Activated T-cell treated with anti-CD3 and anti-CD28 coated beads, Interleukin-2, amount 50 U/mL, for 1 hour (primary cell): Measurements from ENCODE around the gene IDH2.
"Not testable (repeated sequence)": the region's sequence is repeated elsewhere in the genome, so short reads cannot be mapped to it uniquely, and the experiment has no call there.

ENCODE experiments used
- DNase-seq: peaks from one replicate; pipeline ENCODE4 v3.0.0-alpha.2; 2020

IDH2 gene

DNA sequence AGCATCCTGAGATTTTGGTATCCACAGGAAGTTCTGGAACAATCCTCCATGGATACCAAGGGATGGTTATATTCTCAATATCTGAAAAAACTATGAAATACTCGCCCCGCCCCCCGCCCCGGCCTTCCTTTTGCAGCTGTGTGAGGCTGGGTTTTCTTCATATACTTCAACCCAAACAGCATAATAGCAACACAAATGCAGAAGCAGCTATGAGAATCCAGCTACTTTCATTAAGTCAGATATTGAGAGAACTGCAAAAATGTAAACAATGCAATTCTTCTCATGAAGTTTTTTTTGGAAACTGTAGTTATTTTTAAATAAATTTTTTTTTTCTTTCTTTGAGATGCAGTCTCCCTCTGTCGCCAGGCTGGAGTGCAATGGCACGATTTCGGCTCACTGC is 10.9 kb upstream of the IDH2 start:
- no peak for DNase-seq

GRCh38 chr15:90109163-90109751 is 7.0 kb upstream of the IDH2 start:
- DNase-seq, result not testable (repeated sequence)

GRCh38 chr15:90108038-90108437 is 5.8 kb upstream of the IDH2 start:
- not testable (repeated sequence) for DNase-seq

- no peak for DNase-seq
Observed at GRCh38 chr15:90106522-90107117, 4.4 kb upstream of the IDH2 start.

DNA sequence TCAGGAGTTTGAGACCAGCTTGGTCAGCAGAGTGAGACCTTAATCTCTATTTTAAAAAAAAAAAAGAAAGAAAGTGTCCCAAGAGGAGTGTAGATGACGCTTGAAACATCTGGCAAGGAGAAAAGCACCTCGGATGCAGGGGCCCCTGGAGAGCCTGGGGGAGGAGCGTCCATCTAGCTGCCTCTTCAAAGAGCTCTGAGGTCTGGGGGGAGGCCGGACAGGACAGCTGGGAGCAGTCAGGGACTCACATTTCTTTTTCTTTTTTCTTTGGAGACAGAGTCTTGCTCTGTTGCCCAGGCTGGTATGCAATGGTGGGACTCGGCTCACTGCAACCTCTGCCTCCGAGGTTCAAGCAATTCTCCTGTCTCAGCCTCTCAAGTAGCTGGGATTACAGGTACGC is 3.3 kb upstream of the IDH2 start:
- no peak for DNase-seq

DNA sequence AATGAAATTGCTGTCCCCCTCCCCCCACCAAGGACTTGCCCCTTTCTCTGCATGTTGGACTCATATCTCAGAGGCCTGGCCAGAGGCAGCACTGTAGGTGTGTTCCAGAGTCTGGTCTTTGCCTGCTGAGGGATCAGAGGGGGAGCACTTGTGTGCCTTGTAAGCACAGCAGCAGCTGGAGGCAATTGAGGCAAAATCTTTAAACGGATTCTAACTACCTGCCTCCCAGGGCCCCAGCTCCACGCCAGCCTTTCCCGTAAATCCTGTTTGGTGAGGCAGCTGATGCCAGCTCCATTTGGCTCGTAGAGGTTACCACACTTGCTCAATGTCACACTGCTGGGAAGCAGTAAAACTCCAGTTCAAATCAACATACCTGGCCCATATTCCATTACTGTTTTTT is 2.3 kb upstream of the IDH2 start:
- no peak for DNase-seq

DNA sequence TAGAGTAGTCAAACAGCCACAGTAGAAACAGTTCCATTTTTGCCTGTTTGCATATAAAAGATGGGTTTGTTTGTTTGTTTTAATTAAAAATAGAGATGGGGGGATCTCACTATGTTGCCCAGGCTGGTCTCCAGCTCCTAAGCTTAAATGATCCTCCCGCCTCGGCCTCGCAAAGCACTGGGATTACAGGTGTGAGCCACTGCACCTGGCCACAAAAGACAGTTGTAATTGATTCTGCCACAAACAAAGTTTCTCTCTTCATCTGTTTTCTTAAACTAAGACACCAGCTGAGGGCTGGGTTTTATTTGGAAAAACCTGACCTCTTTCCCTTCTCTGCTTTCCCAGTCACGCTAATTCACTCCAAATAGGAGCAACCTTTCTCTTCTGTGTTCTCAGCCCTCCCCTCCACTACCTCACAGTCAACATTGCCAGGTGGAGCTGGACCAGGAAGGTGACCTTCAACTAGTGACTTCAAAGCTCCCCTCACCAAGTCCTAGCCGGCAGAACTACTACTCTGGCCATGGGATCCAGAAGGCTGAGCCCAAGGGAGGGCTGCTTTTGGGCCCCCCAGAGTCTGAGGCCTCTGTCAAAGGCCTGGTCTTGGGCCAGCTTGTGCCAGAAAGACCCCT is 1.5 kb upstream of the IDH2 start:
- DNase-seq, result no peak

DNA sequence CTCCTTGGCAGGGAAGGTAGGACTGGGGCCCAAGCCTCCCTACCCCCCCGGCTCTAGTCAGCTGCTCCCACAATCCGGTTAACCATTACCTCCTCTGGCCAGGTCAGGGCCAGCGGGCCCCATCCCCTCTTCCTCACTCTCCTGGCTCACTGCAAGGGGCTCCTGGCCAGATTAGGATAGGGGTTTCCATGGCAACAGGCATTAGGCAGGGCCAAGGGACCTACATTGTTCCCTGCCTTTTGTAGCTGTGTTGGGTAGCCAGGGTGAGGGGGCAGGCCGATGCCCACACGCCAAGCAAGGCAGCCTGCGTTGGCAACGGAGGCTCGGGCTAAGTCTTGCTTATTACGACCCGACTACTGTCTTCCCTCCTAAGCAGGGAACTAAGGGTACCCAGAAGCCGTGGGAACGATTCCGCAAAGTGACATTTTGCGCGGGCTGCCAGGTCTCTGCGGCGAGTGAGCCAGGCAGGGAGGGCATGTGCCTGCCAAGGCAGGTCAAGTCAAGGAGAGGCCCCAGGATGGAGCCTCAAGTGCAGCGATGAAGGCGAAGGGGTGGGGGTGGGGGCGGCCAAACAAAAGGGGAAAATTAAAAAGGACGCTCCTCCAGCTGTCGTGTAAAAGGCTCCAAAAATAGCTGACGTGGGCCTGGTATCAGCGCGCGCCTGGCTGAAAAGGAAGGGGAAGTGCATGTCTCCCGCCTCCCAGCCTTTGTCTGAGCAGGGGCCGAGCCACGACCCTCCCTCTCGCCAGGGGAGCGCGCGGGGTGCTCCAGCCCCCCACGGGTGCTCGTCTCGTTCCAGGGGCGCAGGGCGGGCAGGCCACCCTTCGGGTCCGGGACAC is 919 bp downstream of the IDH2 start:
- DNase-seq, result peak; percentile 52

DNA sequence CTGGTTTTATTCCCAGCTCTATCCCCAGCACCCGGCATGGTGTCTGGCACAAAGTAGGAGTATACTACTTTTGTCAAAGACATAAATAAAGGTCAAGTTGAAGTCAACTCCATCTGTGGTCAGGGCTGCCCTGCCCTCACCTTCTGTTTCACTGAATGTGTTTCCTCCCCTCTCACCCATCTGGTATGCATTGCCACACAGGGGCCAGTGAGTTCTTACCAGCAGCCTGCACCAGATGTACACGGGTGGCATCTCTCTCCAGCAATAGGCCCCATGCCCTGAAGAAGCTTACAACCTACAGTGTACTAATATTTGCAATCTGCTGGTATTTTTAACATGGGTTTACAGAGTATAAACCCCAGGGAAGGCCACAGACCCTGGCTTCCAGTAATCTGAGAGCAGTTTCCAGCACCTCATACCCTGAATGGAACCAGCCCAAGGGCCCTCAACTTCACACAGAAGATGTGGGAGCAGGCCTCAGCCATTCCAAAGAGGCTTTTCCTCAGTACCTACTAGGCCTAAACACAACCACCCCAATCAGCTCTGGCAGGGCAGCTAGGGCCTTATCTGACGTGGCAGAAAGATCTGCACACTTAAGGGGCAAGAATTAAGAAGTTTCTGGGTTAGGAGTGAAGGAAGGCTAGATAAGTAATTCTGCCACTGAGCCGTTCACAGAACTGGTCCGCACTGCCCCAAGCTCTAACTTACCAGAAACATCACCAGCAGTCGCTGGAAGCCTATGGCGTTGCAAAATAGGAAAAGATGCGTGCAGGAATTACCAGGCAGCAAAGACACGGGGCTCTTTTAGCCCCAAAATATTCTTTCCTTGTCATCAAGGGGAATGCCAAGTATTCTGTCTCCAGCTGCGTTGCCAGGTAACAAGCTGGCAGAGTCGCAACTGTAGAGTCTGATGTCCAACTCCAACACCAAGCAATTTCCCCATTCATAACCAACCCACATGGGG is 2.1 kb downstream of the IDH2 start:
- DNase-seq, result no peak

- peak; percentile 38 for DNase-seq
Observed at GRCh38 chr15:90099072-90099867, 3.0 kb downstream of the IDH2 start.

DNA sequence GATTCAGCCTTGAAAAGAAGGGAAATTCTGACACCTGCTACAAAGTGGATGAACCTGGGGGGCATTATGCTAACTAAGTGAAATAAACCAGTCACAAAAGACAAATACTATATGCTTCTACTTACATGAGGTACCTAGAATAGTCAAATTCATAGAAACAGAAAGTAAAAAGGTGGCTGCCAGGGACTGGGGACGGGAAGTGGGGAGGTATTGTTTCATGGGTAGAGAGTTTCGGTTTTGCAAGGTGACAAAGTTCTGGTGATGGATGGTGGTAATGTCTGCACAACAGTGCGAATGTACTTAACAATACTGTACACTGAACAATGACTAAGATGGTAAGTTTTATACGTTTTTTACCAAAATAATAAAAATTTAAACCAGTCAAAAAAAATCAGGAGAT is 4.8 kb downstream of the IDH2 start:
- DNase-seq, result peak; percentile 45

DNA sequence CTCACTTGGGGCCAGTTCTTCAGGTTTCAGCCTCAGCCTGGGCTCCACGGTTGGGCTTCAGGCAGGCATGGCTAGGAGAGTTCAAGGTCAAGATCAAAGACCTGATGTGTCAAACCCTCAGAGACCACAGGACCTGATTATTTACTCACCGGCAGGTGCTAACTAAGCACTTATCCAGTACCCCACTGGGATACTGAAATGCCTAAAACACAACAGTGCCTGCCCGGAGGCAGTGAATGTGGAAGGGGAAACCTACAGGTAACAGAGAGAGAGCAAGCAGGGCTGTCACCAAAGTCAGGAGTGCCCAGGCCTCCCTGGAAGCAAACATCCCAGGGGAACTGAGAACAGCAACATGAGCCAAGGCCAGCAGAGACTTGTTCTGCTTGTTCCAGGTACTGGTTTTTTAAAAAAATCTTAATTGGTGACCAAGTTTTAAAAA is 6.7 kb downstream of the IDH2 start:
- DNase-seq, result no peak

- no peak for DNase-seq
Observed at GRCh38 chr15:90091156-90091931, 10.9 kb downstream of the IDH2 start.

GRCh38 chr15:90090226-90090848 is 11.9 kb downstream of the IDH2 start:
- no peak for DNase-seq

DNA sequence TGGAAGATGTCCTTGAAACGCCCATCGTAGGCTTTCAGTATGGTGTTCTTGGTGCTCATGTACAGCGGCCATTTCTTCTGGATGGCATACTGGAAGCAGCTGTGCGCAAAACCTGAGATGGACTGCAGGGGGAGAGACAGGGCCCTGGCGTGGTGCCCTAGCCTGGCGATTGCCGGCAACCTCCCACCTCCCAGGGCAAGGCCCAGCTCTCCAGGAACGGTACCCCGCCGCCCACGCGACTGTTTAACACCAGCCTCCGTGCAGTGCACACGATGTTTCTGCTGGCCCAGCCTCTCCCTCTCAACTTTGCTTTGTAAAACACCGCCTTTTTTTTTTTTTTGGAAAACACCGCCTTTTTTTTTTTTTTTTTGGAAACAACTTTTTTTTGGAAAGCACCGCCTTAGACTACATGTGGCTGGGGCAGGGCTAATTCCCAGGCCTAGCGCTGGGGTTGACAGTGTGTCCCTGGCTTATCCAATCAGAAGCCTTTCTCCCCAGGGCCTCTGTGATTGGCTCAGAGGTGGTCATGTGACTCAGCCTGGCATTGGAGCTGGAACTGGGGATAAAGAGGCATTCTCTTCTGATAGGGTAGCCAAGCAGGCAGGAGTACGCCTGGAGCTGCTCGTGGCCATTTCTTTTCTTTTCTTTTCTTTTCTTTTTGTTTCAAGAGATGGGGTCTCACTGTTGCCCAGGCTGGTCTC is 14.7 kb downstream of the IDH2 start:
- DNase-seq, result no peak

DNA sequence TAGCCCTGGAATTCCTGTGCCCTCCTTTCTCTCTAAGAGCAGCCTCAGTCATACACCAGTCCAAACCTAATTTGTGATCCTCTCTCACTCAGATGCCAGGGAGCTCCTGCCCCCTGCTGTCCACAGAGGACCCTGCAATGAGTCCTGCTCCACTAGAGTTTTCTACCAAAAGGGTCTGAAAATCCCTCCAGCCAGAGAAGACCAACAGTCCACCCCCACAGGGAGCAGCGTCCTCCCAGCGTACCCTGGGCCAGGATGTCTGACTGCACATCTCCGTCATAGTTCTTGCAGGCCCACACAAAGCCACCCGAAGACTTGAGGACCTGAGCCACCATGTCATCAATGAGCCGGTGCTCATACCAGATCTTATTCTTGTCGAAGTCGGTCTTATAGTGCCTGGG is 15.4 kb downstream of the IDH2 start:
- peak; percentile 64 for DNase-seq

GRCh38 chr15:90085565-90085964 is 16.7 kb downstream of the IDH2 start:
- no peak for DNase-seq

- DNase-seq, result no peak
Observed at GRCh38 chr15:90084876-90085423, 17.3 kb downstream of the IDH2 start.

GRCh38 chr15:90083954-90084607 is 18.2 kb downstream of the IDH2 start:
- DNase-seq, result no peak
